ENCODE measurements around the gene PTPRK. TPM values are rescaled to one million over a fixed set of nuclear protein-coding genes. Genes with fewer than 3 reads are reported as not detected.

The PTPRK gene
- total RNA-seq, 1 donor from 2014 or later, result 48.4 TPM

DNA sequence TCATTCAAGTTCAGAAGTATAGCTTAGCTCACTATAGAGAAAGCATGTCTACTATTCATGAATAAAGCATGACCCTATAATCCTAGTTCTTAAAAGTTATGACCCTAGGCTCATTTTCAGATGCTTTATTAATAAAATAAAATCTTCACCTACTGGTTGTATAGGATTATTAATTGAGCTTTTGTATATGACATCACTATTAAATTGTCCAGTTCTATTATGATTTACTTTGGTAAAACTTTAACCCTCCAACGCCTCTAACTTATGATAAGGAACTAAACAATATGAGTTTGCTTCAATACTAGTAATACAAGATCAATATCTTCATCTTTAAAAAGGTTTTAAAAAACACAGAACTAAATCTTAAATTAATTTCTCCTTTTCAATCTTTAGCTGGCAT lies 356.1 kb downstream of the PTPRK start:
- TF ChIP-seq, protein P1, sequence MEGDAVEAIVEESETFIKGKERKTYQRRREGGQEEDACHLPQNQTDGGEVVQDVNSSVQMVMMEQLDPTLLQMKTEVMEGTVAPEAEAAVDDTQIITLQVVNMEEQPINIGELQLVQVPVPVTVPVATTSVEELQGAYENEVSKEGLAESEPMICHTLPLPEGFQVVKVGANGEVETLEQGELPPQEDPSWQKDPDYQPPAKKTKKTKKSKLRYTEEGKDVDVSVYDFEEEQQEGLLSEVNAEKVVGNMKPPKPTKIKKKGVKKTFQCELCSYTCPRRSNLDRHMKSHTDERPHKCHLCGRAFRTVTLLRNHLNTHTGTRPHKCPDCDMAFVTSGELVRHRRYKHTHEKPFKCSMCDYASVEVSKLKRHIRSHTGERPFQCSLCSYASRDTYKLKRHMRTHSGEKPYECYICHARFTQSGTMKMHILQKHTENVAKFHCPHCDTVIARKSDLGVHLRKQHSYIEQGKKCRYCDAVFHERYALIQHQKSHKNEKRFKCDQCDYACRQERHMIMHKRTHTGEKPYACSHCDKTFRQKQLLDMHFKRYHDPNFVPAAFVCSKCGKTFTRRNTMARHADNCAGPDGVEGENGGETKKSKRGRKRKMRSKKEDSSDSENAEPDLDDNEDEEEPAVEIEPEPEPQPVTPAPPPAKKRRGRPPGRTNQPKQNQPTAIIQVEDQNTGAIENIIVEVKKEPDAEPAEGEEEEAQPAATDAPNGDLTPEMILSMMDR (IDR thresholded peaks at IDR 0.05; ENCODE audit: insufficient read depth, low read length, severe bottlenecking), result no peak
- FAIRE-seq (no peak), DNase-seq (ENCODE audit: low read depth) (no peak)
- Histone ChIP-seq H3K27me3 (ENCODE audit: control insufficient read depth, insufficient read depth, low read length) (no peaks in the 10 kb centered on the region), H3K36me3 (ENCODE audit: control insufficient read depth, insufficient read depth, low read length) (no peaks in the 10 kb centered on the region), H3K4me3 (ENCODE audit: low read depth, low read length) (no peak overlapping the region)

DNA sequence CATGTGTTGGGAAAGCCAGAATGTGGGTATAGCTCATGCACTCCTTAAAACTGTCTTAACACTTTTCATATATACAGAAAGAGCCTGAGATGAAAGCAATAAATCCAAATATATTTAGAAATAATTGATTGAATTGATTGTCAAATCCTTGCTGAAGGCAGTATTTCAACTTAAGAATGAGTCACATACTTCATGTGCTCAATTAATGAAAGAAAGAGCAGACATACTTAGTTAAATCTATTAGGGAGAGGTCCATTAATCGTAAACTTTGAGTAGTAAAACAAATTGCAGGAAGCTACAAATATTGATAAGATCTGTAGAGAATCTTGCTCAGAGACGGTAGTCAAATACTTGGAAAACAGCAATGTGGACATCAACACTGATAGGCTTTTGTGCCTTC lies 358.0 kb downstream of the PTPRK start:
- TF ChIP-seq, protein P1 (IDR thresholded peaks at IDR 0.05; ENCODE audit: insufficient read depth, low read length, severe bottlenecking), result no peak
- DNase-seq (ENCODE audit: low read depth), result no peak
- no peaks in the 10 kb centered on the region for H3K36me3 ChIP-seq (ENCODE audit: control insufficient read depth, insufficient read depth, low read length)
- no peaks in the 10 kb centered on the region for H3K27me3 ChIP-seq (ENCODE audit: control insufficient read depth, insufficient read depth, low read length)
- no peak overlapping the region for H3K4me3 ChIP-seq (ENCODE audit: low read depth, low read length)
- FAIRE-seq, result no peak

DNA sequence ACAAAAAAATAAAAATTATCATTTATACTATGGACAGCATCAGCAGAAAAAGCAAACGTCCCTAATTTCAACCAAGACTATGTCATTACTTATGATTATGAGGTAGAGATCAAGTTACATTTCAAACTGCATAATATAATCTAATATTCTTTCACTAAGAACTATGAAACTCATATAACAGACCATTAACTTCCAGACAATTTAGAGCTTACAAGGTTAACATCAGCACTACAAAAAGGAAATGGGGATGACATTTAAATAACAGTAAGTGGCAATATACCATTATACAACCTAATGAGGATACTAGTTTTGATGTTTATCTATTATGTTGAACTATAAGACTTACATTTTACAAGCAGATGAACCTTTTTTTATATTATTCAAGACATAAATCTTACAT lies 358.6 kb downstream of the PTPRK start:
- FAIRE-seq, result no peak
- Histone ChIP-seq H3K27me3 (ENCODE audit: control insufficient read depth, insufficient read depth, low read length) (no peaks in the 10 kb centered on the region), H3K36me3 (ENCODE audit: control insufficient read depth, insufficient read depth, low read length) (no peaks in the 10 kb centered on the region), H3K4me3 (ENCODE audit: low read depth, low read length) (no peak overlapping the region)
- TF ChIP-seq, protein P1 (IDR thresholded peaks at IDR 0.05; ENCODE audit: insufficient read depth, low read length, severe bottlenecking), result no peak
- DNase-seq (ENCODE audit: low read depth), result no peak

DNA sequence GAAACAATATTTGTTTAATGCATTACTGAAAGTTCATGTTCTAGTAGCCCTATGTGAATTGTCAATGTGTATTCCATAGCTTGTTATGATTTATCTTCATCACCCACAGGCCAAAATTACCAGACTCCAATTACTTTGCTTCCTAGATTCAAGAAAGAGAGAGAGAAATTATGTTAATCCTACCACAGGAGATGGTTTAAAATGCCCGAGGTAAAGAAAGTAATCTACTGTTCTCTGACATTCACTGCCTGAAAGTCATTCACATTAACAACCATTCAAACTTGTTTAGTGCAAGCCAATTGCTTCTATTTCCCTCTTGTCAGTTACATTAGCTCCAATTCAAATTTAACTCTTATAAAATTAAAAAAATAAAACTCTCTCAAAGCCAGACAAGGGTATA lies 359.1 kb downstream of the PTPRK start:
- H3K27me3 ChIP-seq (ENCODE audit: control insufficient read depth, insufficient read depth, low read length), result no peaks in the 10 kb centered on the region
- FAIRE-seq, result no peak
- H3K36me3 ChIP-seq (ENCODE audit: control insufficient read depth, insufficient read depth, low read length), result no peaks in the 10 kb centered on the region
- DNase-seq (ENCODE audit: low read depth), result no peak
- no peak overlapping the region for H3K4me3 ChIP-seq (ENCODE audit: low read depth, low read length)
- TF ChIP-seq, protein P1 (IDR thresholded peaks at IDR 0.05; ENCODE audit: insufficient read depth, low read length, severe bottlenecking), result no peak

DNA sequence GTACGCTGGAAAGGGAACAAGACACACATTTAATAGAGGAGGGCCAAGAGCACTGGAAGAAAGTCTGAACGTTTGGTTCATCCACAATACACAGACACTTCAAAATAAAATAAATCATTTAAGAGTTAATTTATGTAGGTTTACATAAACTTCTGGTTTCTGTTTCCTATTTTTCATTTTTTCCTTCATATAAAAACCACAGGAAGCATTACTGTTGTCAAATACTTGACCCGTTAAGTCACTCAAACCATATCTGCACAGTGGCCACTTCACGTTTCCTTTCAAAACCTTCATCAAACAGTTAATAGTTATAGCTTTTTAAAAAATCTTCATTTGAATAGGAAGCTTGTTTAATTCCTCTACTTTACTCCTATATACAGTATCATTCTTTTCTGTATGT lies 361.9 kb downstream of the PTPRK start:
- no peak for FAIRE-seq
- TF ChIP-seq, protein P1 (IDR thresholded peaks at IDR 0.05; ENCODE audit: insufficient read depth, low read length, severe bottlenecking), result no peak

DNA sequence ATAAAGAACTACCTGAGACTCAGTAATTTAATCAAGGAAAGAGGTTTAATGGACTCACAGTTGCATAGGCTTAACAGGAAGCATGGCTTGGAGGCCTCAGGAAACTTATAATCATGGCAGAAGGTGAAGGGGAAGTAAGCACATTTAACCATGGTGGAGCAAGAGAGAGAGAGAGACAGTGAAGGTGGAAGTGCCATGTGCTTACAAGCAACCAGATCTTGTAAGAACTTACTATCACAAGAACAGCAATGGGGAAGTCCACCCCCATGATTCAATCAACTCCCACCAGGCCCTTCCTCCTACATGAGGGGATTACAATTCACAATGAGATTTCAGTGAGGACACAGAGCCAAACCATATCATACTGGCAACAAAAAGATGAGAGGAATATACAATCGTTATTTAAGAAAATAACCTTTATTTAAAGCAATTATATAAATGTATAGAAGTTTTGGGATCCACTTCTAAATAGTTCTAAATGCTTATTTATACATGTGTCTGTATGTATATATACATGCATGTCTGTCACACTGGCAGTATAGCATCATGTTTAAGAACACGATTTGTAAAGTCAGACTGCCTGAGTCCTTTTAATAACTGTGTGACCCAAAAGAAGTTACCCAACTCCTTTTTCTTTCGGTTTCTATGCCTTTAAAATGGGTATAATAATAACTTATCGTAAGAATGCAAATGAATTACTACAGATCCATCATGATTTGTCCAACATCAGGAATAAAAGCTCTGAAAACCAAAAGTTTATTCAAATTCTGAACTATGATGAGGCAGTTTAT lies 363.9 kb downstream of the PTPRK start:
- FAIRE-seq (no peak), DNase-seq (ENCODE audit: low read depth) (no peak)
- Histone ChIP-seq H3K36me3 (ENCODE audit: control insufficient read depth, insufficient read depth, low read length) (no peaks in the 10 kb centered on the region), H3K4me3 (ENCODE audit: low read depth, low read length) (no peak overlapping the region), H3K27me3 (ENCODE audit: control insufficient read depth, insufficient read depth, low read length) (no peaks in the 10 kb centered on the region)
- TF ChIP-seq, protein P1 (IDR thresholded peaks at IDR 0.05; ENCODE audit: insufficient read depth, low read length, severe bottlenecking), result no peak

More for the DNA sequence above, 361.9 kb downstream of the PTPRK start:
- Histone ChIP-seq H3K4me3 (ENCODE audit: low read depth, low read length) (no peak overlapping the region), H3K36me3 (ENCODE audit: control insufficient read depth, insufficient read depth, low read length) (no peaks in the 10 kb centered on the region), H3K27me3 (ENCODE audit: control insufficient read depth, insufficient read depth, low read length) (no peaks in the 10 kb centered on the region)
- no peak for DNase-seq (ENCODE audit: low read depth)

Data from bronchial epithelial cell (primary cell).